HG03469 (cell line): ENCODE data around the gene CDK19.
A peak's percentile ranks its signal among the peaks of the same experiment; 100 is the strongest.

Source experiments
- ATAC-seq: cut with Tn5 transposase; IDR thresholded peaks from one replicate; pipeline ENCODE4 v1.9.1; 2021; ENCODE audit warnings: mild to moderate bottlenecking, moderate library complexity, moderate number of reproducible peaks; ENCODE audit not compliant: unreplicated experiment

Gene CDK19

DNA sequence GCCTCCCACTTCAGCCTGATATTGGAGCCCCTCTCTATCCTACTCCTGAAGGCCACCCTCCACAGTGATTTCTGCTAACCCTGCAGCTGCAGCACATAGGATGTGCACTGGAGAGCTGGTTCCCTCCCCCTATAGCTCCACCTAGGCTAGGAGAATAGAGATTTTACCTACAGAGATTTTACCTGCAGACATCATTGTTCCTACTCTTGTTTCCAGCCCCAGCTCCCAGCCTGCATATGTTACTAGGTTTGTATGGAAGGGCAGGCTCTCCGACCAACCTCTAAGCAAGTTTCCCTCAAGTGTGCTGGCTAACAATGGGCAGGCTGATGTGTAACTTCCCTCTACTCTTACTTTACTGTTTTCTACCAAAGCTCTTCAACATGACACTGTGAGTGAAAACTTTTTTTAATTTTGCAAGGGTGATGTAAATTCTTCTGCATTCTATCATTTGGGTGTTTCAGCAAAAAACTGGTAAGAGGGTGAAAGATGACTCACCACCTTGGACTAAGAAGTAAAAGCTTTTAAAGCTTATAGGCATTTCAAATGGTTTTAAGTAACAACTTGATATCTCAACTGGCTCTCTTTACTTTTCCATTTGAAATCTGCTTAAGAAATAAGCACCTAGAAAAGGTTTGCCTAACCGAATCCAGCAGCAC, 106.8 kb downstream of the CDK19 start:
- ATAC-seq, result no peak

DNA sequence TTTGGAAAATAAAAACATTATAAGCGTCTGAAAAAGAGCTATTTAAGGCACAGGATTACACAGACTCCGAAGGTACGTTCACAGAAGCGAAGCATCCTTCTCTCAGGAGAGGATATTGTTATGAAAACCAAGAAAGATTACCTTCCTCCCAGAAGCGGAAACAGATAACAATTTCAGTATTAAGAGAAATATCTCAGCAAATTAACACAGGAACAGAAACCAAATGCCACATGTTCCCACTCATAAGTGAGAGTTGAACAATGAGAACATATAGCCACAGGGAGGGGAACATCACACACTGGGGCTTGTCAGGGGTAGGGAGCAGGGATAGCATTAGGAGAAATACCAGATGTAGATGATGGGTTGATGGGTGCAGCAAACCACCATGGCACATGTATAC, 109.7 kb downstream of the CDK19 start:
- no peak for ATAC-seq

- ATAC-seq, result no peak
These were observed 111.2 kb downstream of the CDK19 start for GRCh38 chr6:110703906-110704594.

DNA sequence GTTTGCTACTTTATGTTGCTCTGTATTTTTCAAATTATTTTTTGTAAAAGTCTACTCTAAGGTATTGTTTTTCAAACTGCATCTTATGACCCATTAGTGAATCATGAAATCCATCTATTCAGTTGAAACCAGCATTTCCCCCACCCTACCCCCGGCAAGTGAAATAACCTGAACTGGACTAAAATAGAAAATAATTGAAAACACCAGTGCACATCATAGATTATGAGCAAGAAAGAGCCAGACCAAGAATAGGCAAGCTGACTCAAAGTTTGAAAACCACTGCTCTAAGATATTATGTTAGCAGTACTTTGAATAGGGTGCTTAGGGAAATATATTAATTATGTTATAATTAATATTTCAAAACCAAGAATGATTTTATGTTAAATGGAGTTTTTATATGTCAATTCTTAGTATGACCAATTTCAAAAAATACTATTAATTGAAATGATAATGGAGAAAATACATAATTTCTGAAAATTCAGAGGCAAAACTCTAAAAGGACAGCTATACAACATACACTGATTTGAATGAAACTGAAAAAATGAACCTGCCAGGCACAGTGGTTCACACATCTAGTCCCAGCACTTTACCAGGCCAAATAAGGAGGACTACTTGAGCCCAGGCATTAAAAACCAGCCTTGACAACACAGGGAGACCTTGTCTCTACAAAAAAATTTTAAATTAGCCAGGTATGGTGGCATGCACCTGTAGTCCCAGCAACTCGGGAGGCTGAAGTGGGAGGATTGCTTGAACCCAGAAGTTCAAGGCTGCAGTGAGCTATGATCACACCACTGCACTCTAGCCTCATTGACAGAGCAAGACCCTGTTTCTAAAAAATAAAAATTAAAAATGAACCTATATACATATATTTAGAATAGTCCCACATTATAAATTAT, 112.0 kb downstream of the CDK19 start:
- peak; percentile 53 for ATAC-seq

DNA sequence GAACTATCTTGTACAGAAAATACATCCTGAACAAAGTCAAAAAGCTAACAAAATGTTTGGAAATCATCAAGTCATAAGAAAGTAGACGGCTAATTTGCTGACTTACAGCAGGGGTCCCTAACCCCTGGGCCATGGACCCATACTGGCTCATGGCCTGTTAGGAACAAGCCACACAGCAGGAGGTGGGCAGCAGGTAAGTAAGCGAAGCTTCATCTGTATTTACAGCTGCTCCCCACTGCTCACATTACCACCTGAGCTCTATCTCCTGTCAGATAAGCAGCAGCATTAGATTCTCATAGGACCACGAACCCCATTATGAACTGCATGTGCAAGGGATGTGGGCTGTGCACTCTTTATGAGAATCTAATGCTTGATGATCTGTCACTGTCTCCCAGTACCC, 115.5 kb downstream of the CDK19 start:
- no peak for ATAC-seq

- no peak for ATAC-seq
These were observed 121.3 kb downstream of the CDK19 start for GRCh38 chr6:110693994-110694393.

DNA sequence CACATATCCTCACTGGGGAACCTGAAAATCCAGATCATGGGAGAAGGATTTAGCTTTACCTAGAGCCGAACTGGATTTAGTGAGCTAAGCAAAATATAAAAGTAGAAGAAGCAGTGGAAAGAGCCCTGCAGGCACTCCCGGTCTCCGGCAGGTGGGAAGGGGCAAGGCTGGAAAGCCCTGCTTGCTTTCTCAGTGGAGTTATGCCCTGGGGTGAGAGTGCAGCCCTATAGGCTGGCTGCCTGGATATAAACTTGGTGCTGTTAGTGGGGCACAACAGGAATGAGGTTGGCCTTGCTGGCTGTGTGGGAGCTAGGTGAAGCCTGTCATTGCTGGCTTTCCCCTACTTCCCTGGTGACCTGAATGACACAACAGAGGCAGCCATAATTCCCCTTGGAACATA, 122.0 kb downstream of the CDK19 start:
- ATAC-seq, result no peak

DNA sequence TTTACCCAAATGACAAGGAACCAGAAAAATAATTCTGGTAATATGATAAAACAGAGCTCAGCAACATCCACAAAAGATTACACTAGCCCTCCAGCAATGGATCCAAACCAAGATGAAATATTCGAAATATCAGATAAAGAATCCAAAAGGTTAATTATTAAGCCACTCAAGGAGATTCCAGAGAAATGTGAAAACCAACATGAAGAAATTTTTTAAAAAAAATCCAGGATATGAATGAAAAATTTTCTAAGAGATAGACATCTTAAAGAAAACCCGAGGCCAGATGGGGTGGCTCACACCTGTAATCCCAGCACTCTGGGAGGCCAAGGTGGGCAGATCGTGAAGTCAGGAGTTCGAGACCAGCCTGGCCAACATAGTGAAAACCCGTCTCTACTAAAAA, 124.4 kb downstream of the CDK19 start:
- no peak for ATAC-seq

DNA sequence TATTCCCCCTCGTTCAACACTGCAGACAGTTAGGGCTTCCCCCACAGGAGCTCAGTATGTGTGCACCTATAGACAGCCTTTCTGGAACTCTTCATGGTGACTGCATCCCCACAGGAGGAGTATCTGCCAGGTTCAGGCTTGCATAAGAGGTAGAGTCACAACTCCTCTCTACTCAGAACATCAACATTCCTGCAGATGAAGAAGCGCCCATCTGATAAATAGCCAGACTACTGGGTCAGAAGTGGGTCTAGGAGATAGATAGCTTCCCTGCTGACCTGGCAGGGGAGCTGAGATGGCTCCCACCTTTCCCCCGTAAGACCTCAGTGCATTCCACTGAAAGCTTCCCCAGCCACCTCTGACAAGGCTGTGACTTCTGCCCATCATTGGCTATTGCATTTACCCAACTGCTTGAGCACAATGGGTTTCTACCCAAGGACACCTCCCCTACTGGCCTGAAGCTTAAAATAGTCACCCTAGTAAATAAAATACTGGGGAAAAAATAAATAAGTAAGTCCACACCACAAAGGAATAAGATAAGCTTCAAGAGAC, 125.1 kb downstream of the CDK19 start:
- no peak for ATAC-seq

DNA sequence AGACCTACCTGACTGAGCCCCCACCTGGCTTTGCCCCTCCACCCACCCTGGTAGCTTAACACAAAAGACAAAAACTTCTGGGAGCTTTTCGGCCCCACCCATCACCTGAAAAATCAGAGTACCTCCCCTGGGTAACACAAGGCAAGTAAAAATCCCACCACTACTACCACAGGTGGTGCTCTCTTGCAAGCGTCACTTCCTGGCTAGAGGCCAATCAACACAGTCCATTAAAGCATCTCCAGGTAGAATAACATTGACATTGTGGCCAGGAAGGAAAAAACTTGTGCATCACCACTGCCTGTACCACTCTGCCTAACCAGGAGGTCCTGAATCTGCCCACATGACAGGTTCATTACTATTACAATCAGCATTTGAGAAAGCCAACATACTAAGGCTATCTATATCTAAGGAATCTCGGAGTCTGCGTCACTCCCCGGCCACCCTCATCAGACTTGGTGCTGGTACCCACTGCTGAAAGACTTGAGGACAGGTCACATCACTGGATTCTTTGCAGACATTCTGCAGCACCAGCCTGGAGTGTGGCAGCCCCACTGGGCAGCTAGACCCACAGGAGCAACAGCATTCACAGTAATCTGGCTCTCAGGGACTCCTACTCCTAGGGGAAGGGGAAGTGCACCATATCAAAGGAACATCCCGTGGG, 125.9 kb downstream of the CDK19 start:
- ATAC-seq, result no peak

DNA sequence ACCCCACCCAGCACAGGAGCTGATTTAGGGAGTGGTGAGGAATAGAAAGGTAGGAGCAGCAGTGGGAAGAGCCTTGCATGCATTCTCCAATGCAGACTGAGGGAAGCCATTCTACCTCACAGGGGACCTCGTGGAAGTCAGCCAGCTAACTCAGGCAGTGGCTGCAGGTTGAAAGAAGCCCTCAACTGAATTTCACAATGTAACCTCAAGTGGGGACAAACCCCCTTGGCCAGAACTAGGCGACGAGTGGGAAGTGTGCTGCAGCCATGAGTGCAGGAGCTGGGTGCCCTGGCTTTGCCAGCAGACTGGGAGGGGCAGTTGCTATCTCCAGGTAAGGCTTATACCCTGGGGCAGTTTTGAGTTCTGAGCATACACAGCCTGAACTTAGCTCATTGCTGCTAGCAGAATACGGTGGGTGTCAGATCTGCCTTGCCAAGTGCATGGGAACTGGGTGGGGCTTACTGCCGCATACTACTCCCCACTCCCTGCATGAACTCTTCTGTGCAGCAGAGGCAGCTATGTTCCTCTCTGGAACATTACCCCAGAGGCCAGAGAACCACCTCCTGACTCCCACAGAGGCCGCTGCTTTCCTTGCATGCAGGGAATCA, 126.5 kb downstream of the CDK19 start:
- no peak for ATAC-seq

DNA sequence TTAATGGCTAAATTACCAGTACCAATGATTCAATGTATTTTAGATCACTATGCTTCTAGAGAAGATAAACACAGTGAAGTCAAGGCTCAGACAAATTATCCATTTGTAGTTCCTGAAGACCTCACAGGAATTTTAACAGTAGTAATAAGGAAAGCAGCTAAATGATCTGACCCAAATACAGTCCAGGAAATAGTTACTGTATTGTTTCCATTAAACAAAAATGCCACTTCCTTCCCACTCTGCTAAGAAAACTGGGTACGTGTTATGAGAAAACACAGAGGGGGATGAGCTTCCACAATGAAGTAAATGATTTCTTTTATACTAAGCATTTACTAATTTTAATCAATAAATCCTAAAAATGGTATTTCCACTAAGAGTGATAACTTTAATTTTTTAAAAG, 127.9 kb downstream of the CDK19 start:
- ATAC-seq, result no peak

DNA sequence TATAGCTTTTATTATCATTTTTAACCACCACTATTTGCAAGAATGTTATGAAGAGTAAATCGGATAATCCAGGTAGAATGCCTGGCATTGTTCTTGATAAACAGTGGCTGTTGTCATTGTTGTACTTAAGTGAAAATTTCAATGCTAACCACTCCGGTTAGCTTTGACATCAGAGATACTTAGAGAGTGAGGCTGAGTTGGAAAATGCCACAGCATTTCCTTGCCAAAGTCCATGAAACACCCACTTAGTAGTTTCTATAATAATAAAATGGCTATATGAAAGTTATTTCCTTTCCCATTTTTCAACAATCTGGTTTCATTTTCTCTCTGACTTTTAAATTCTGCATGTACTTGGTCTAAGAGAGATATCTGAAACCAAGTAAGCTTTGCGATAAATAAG, 132.0 kb downstream of the CDK19 start:
- ATAC-seq, result no peak

DNA sequence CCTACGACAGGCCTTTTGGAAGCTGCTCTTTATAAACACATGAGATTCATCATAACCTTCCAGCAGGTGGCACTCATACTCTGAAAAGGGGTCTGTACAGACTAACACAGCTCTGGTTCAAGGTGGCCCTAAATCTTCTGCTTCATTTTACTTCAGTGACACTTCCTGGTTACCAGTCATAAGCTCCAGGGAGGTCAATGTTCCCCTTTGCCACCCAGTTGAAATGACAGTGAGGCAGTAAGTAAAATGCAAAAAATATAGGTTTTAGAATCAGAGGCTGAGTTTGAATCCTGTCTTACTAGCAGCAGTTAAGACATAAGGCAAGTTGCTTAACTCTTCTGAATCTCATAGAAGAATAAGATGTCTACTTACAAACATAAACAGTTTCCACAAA, 132.8 kb downstream of the CDK19 start:
- peak; percentile 92 for ATAC-seq

- ATAC-seq, result peak; percentile 8
These were observed 133.5 kb downstream of the CDK19 start for GRCh38 chr6:110681543-110682459.

- ATAC-seq, result no peak
These were observed 138.9 kb downstream of the CDK19 start for GRCh38 chr6:110676396-110676795.

- no peak for ATAC-seq
These were observed 141.2 kb downstream of the CDK19 start for GRCh38 chr6:110674096-110674495.

GRCh38 chr6:110672122-110672521, 143.1 kb downstream of the CDK19 start:
- ATAC-seq, result no peak

GRCh38 chr6:110671447-110671846, 143.8 kb downstream of the CDK19 start:
- no peak for ATAC-seq
